Suprapubic skin (tissue), 4 donors: ENCODE measurements around the gene CCT2.

Experiments
- CTCF ChIP-seq, 2 donors: fragments of 200-600 bp in 1 of 2; fragments of 450-650 bp in 1 of 2; sonication (generic) in 1 of 2; IDR thresholded peaks; one replicate each; pipeline ENCODE4 v1.5.1; 2016 to 2019; ENCODE audit warnings: antibody characterized with exemption in 2 of 2, mild to moderate bottlenecking in 1 of 2, moderate library complexity in 1 of 2
- EP300 ChIP-seq: sonication (generic); formaldehyde crosslinking; IDR thresholded peaks from one replicate; pipeline ENCODE4 v1.6.1; 2017; ENCODE audit warnings: antibody characterized with exemption
- POLR2A ChIP-seq, 2 donors: fragments of 450-650 bp; IDR thresholded peaks; one replicate each; pipeline ENCODE4 v1.6.1; 2017; ENCODE audit warnings: antibody characterized with exemption in 2 of 2, mild to moderate bottlenecking in 2 of 2, moderate library complexity in 2 of 2
- POLR2AphosphoS5 ChIP-seq, 3 donors: sonication (generic); formaldehyde crosslinking; IDR thresholded peaks; one replicate each; pipeline ENCODE4 v1.6.1; 2017; ENCODE audit warnings: antibody characterized with exemption in 3 of 3

- TF ChIP-seq CTCF (IDR thresholded peaks at IDR 0.05) (no peak), POLR2A (IDR thresholded peaks at IDR 0.05) (no peak), EP300 (no peak), POLR2AphosphoS5 (IDR thresholded peaks at IDR 0.05) (no peak)
These were observed 59.8 kb downstream of the CCT2 start for GRCh38 chr12:69645031-69645430.
